Measurements from ENCODE around the gene SLC6A9. TPM values are rescaled to one million over a fixed set of nuclear protein-coding genes. Genes with fewer than 3 reads are reported as not detected.

The SLC6A9 gene
- total and polyA plus RNA-seq, 2 donors from 2014 or later = 2.0 to 12.6 TPM

DNA sequence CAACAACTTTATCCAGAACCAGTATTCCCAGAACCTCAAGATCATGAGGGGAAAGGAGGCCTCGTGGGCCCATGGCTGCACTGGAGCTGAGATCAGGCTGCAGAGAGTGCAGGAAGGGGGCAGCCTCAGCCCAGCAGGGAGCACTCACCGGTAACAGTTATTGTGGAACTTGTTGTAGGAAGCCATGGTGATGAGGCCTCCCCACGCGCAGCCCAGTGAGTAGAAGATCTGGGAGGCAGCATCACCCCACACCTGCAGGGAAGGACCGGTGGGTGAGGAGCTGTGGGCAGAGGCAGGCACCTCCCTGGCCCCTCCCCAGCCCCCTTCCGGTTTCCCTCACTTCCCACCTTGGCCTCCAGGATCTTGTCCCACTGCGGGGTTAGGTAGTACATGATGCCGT lies 29.1 kb downstream of the SLC6A9 start:
- no peaks in the 10 kb centered on the region for H3K27me3 ChIP-seq (ENCODE audit: control insufficient read depth, insufficient read depth, low read length)
- no peak overlapping the region for H3K4me3 ChIP-seq (ENCODE audit: low read length in 3 of 3)
- DNase-seq = no peak
- no peaks in the 10 kb centered on the region for H3K9me3 ChIP-seq (ENCODE audit: control insufficient read depth in 2 of 3, insufficient read depth in 1 of 3, low read length in 3 of 3)
- H3K4me1 ChIP-seq (ENCODE audit: control insufficient read depth in 2 of 3, insufficient read depth in 2 of 3, low read depth in 1 of 3, low read length in 3 of 3) = peaks cover 0 to 6% (median 0%) of the 10 kb centered on the region in 3 donors
- no peak for TF ChIP-seq CTCF (IDR thresholded peaks at IDR 0.05; ENCODE audit: borderline replicate concordance, extremely low read depth, insufficient read depth)
- no peak overlapping the region for H3K27ac ChIP-seq (ENCODE audit: low read depth in 2 of 2, low read length in 2 of 2)
- H3K36me3 ChIP-seq (ENCODE audit: control insufficient read depth in 2 of 3, insufficient read depth in 3 of 3, low read length in 3 of 3) = no peaks in the 10 kb centered on the region
- intact Hi-C loops (cut with DNase I) = no loop called here
- H3K9ac ChIP-seq (ENCODE audit: low read length in 3 of 3) = no peak overlapping the region
- FAIRE-seq = no peak

DNA sequence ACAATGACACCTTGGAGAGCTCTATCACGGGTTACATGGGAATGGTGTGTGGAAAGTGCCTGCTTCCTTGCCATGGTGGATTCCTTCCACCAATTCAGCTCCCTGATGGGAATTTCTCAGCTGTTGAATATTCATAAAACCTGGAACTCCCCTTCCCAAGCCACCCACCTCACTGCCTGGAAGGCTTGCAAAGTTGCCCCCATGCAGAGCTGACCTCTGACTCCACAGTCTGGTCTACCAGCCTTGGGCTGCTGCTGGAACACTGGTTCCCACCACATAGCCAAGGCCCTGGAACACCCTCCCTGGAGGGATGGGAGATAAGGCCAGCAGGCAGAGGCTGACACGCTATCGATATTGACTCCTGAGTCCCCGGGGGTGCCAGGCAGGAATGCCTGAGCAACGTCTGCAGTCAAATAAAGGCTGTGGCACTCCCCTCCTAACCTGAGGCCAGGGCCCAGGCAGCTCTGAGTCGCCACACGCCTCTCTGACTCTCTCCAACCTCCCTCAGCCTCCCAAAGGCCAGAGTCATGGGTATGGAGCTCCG lies 31.1 kb downstream of the SLC6A9 start:
- no peak overlapping the region for H3K27ac ChIP-seq (ENCODE audit: low read depth in 2 of 2, low read length in 2 of 2)
- TF ChIP-seq CTCF (IDR thresholded peaks at IDR 0.05; ENCODE audit: borderline replicate concordance, extremely low read depth, insufficient read depth) = no peak
- H3K9ac ChIP-seq (ENCODE audit: low read length in 3 of 3) = no peak overlapping the region
- intact Hi-C loops (cut with DNase I) = no loop called here
- no peaks in the 10 kb centered on the region for H3K36me3 ChIP-seq (ENCODE audit: control insufficient read depth in 2 of 3, insufficient read depth in 3 of 3, low read length in 3 of 3)
- DNase-seq = no peak
- H3K9me3 ChIP-seq (ENCODE audit: control insufficient read depth in 2 of 3, insufficient read depth in 1 of 3, low read length in 3 of 3) = no peaks in the 10 kb centered on the region
- no peaks in the 10 kb centered on the region for H3K27me3 ChIP-seq (ENCODE audit: control insufficient read depth, insufficient read depth, low read length)
- H3K4me3 ChIP-seq (ENCODE audit: low read length in 3 of 3) = no peak overlapping the region
- no peak for FAIRE-seq
- H3K4me1 ChIP-seq (ENCODE audit: control insufficient read depth in 2 of 3, insufficient read depth in 2 of 3, low read depth in 1 of 3, low read length in 3 of 3) = peaks cover 0 to 3% (median 0%) of the 10 kb centered on the region in 3 donors

DNA sequence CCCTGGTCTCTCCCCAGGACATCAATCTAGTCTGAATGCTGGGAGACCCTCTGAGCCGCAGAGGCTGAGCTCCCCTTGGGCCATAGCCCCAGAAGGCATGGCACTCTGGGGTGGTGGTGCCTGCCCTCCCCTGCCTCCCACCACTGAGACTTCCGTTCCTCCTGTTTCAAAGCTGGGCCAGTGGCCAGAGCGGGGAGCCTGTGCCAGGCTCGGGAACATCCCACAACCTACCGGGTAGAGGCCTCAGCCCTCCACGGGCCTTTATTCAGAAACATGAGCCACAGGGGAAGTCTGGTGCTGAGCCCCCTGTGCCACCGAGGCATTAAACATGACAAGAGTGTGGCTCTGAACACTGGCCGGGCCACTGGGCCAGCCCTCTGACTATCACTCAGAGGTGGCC lies 31.8 kb downstream of the SLC6A9 start:
- no peak overlapping the region for H3K4me3 ChIP-seq (ENCODE audit: low read length in 3 of 3)
- H3K27ac ChIP-seq (ENCODE audit: low read depth in 2 of 2, low read length in 2 of 2) = no peak overlapping the region
- H3K9me3 ChIP-seq (ENCODE audit: control insufficient read depth in 2 of 3, insufficient read depth in 1 of 3, low read length in 3 of 3) = no peaks in the 10 kb centered on the region
- no peaks in the 10 kb centered on the region for H3K36me3 ChIP-seq (ENCODE audit: control insufficient read depth in 2 of 3, insufficient read depth in 3 of 3, low read length in 3 of 3)
- peaks cover 0 to 3% (median 0%) of the 10 kb centered on the region in 3 donors for H3K4me1 ChIP-seq (ENCODE audit: control insufficient read depth in 2 of 3, insufficient read depth in 2 of 3, low read depth in 1 of 3, low read length in 3 of 3)
- intact Hi-C loops (cut with DNase I) = no loop called here
- no peak for TF ChIP-seq CTCF (IDR thresholded peaks at IDR 0.05; ENCODE audit: borderline replicate concordance, extremely low read depth, insufficient read depth)
- no peak overlapping the region for H3K9ac ChIP-seq (ENCODE audit: low read length in 3 of 3)
- no peak for FAIRE-seq
- DNase-seq = no peak
- H3K27me3 ChIP-seq (ENCODE audit: control insufficient read depth, insufficient read depth, low read length) = no peaks in the 10 kb centered on the region

- intact Hi-C loops (cut with DNase I) = no loop called here
- Histone ChIP-seq H3K9ac (ENCODE audit: low read length in 3 of 3) (no peak overlapping the region), H3K36me3 (ENCODE audit: control insufficient read depth in 2 of 3, insufficient read depth in 3 of 3, low read length in 3 of 3) (no peaks in the 10 kb centered on the region), H3K9me3 (ENCODE audit: control insufficient read depth in 2 of 3, insufficient read depth in 1 of 3, low read length in 3 of 3) (no peaks in the 10 kb centered on the region), H3K4me1 (ENCODE audit: control insufficient read depth in 2 of 3, insufficient read depth in 2 of 3, low read depth in 1 of 3, low read length in 3 of 3) (peaks cover 0 to 3% (median 0%) of the 10 kb centered on the region in 3 donors), H3K27ac (ENCODE audit: low read depth in 2 of 2, low read length in 2 of 2) (no peak overlapping the region), H3K27me3 (ENCODE audit: control insufficient read depth, insufficient read depth, low read length) (no peaks in the 10 kb centered on the region), H3K4me3 (ENCODE audit: low read length in 3 of 3) (no peak overlapping the region)
- FAIRE-seq (no peak), DNase-seq (no peak)
- TF ChIP-seq CTCF (IDR thresholded peaks at IDR 0.05; ENCODE audit: borderline replicate concordance, extremely low read depth, insufficient read depth) = no peak
Measured at GRCh38 chr1:43998000-43998378, 33.3 kb downstream of the SLC6A9 start.

All from kidney (tissue), 14 donors.